ENCODE results near the gene ITGA4. TPM values are rescaled to one million over a fixed set of nuclear protein-coding genes. Genes with fewer than 3 reads are reported as not detected.

The ITGA4 gene
- total RNA-seq, 1 experiment from 2014 or later, result 0.33 TPM

DNA sequence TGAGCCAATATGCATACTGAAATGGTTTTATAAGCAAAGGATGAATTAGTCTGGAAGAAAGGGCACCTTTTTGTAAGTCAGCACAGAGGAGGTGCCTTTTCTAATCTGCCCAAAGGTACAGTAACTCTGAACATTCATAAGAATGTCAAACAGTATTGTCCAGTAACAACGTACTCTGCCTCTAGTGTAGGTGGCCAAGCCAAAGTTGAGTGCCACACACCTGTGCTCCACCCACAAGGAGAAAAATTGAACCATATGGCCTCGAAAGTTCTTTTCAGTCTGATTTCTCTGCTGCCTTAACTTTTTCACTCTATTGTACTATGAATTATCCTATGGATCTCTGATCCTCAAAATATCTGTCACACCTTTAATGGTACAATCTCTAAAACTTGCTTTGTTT lies 112.9 kb downstream of the ITGA4 start:
- H3K36me3 Mint-ChIP-seq (ENCODE audit: insufficient read depth, unreplicated experiment), result no peaks in the 10 kb centered on the region
- no peak overlapping the region for H3K27ac Mint-ChIP-seq (ENCODE audit: unreplicated experiment)
- TF ChIP-seq, protein P1, sequence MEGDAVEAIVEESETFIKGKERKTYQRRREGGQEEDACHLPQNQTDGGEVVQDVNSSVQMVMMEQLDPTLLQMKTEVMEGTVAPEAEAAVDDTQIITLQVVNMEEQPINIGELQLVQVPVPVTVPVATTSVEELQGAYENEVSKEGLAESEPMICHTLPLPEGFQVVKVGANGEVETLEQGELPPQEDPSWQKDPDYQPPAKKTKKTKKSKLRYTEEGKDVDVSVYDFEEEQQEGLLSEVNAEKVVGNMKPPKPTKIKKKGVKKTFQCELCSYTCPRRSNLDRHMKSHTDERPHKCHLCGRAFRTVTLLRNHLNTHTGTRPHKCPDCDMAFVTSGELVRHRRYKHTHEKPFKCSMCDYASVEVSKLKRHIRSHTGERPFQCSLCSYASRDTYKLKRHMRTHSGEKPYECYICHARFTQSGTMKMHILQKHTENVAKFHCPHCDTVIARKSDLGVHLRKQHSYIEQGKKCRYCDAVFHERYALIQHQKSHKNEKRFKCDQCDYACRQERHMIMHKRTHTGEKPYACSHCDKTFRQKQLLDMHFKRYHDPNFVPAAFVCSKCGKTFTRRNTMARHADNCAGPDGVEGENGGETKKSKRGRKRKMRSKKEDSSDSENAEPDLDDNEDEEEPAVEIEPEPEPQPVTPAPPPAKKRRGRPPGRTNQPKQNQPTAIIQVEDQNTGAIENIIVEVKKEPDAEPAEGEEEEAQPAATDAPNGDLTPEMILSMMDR (IDR thresholded peaks at IDR 0.05; ENCODE audit: unreplicated experiment), result no peak
- intact Hi-C loops (cut with micrococcal nuclease; ENCODE audit: unreplicated experiment), result loop anchor here (10.0 kb wide), 1 partner anchor 1445 kb away; no protein-coding TSS in a partner anchor
- no peaks in the 10 kb centered on the region for H3K27me3 Mint-ChIP-seq (ENCODE audit: unreplicated experiment)
- H3K9me3 Mint-ChIP-seq (ENCODE audit: low read depth, unreplicated experiment), result no peaks in the 10 kb centered on the region
- DNase-seq, result no peak
- CTCF ChIA-PET, result no interaction called here
- H3K4me1 Mint-ChIP-seq (ENCODE audit: low read depth, unreplicated experiment), result no peaks in the 10 kb centered on the region
- H3K4me3 Mint-ChIP-seq (ENCODE audit: low read depth, unreplicated experiment), result no peak overlapping the region
- no TSS peak for BruUV-seq (replicated peaks)

DNA sequence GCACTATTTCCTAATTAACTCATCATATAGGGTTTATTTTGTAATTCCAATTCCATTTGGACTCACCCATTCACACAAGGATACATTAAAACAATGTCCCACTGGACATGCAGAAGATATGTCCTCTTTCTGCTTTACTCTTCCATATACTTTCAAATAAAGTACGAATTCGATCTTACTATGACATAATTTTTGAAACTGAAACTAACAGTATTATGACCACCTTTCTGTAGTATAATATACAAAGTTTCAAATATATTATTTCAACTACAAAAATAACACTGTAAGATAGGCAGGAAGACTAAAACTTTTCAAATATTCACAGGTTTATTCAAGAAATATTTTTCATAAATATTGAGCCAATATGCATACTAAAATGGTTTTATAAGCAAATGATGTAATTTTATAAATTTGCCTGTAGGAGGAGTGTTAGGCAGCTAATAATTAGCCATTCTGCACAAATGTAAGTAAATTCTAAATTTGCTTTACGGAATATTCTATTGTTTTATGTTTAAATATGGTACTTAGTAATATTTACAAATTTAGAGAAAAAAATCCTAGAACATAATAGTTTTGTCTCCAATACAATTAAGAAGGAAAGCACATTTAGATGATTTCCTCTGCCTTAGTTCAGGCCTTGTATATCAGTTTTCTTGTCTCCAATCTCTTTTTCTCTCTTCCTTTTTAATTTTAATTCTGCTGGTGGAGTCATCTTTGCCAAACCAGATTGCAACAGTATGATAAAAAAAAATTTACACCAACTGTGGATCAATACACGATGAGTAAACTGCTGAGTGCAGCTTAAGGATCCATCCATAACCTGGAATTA lies 113.9 kb downstream of the ITGA4 start:
- intact Hi-C loops (cut with micrococcal nuclease; ENCODE audit: unreplicated experiment), result loop anchor here (10.0 kb wide), 1 partner anchor 1446 kb away; no protein-coding TSS in a partner anchor
- H3K4me1 Mint-ChIP-seq (ENCODE audit: low read depth, unreplicated experiment), result no peaks in the 10 kb centered on the region
- H3K4me3 Mint-ChIP-seq (ENCODE audit: low read depth, unreplicated experiment), result no peak overlapping the region
- no peak overlapping the region for H3K27ac Mint-ChIP-seq (ENCODE audit: unreplicated experiment)
- H3K9me3 Mint-ChIP-seq (ENCODE audit: low read depth, unreplicated experiment), result no peaks in the 10 kb centered on the region
- TF ChIP-seq, protein P1 (IDR thresholded peaks at IDR 0.05; ENCODE audit: unreplicated experiment), result no peak
- H3K36me3 Mint-ChIP-seq (ENCODE audit: insufficient read depth, unreplicated experiment), result no peaks in the 10 kb centered on the region
- no peak for DNase-seq
- CTCF ChIA-PET, result interaction anchor here (5.6 kb wide), 1 partner anchor 144 kb away, joined by 91 read pairs; no protein-coding TSS in a partner anchor
- H3K27me3 Mint-ChIP-seq (ENCODE audit: unreplicated experiment), result no peaks in the 10 kb centered on the region
- no TSS peak for BruUV-seq (replicated peaks)

DNA sequence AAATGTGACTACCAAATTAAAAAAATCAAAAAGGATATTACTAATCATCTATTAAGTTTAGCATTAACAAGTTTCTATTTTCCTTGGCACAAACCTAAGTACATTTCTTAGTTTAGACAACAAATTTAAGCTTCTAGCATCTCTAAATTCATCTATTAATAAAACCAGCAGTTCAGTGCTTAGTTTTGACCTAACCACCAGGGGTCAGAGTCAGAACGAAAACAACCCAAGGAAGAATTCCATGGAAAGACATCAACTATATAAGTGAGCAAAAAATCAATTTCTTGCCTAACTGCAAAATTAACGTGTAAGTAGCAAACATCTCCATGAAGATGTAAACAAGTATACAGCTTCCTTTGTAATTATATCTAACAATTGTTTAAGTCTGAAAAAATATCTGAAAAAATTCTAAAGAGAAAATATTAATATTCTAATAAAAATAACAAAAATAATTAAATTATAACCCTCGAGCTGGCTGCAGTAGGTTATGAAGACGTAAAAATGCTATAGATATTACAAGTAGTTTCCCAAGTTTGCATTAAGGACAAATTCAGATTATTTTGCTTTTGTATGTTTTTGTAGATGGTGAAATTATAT lies 116.1 kb downstream of the ITGA4 start:
- peak; percentile 52 for DNase-seq
- no TSS peak for BruUV-seq (replicated peaks)
- Mint-ChIP-seq H3K4me1 (ENCODE audit: low read depth, unreplicated experiment) (no peaks in the 10 kb centered on the region), H3K36me3 (ENCODE audit: insufficient read depth, unreplicated experiment) (no peaks in the 10 kb centered on the region), H3K27ac (ENCODE audit: unreplicated experiment) (no peak overlapping the region), H3K9me3 (ENCODE audit: low read depth, unreplicated experiment) (no peaks in the 10 kb centered on the region), H3K27me3 (ENCODE audit: unreplicated experiment) (no peaks in the 10 kb centered on the region), H3K4me3 (ENCODE audit: low read depth, unreplicated experiment) (no peak overlapping the region)
- TF ChIP-seq, protein P1 (IDR thresholded peaks at IDR 0.05; ENCODE audit: unreplicated experiment), result peak; percentile 52
- CTCF ChIA-PET, result interaction anchor here (0.7 to 5.6 kb wide), 3 partner anchors 142 to 558 kb away, joined by 3 to 91 read pairs (median 4); no protein-coding TSS in a partner anchor
- intact Hi-C loops (cut with micrococcal nuclease; ENCODE audit: unreplicated experiment), result loop anchor here (1.0 to 10.0 kb wide), 4 partner anchors 142 to 1448 kb away; no protein-coding TSS in a partner anchor

DNA sequence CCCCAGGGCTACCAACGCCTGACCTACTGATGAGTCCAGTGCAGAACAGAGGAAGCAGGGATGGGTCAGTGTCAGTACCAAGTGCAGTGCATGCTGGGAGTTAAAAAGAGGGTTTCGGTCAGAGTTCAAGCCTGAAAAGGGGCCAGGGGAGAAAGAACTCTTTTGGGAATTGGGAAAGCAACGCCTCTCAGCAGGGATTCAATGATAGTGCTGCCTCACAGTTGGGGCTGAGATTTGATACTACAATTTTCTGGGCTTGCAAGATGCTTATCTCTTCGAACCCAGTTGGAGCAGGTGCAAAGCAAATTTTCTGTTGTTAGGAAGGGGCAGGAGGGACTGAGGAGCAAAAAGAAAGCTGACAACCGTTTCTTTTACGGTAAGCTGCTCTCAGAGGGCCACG lies 117.1 kb downstream of the ITGA4 start:
- Mint-ChIP-seq H3K4me3 (ENCODE audit: low read depth, unreplicated experiment) (no peak overlapping the region), H3K27ac (ENCODE audit: unreplicated experiment) (no peak overlapping the region), H3K4me1 (ENCODE audit: low read depth, unreplicated experiment) (no peaks in the 10 kb centered on the region), H3K36me3 (ENCODE audit: insufficient read depth, unreplicated experiment) (no peaks in the 10 kb centered on the region), H3K27me3 (ENCODE audit: unreplicated experiment) (no peaks in the 10 kb centered on the region), H3K9me3 (ENCODE audit: low read depth, unreplicated experiment) (no peaks in the 10 kb centered on the region)
- intact Hi-C loops (cut with micrococcal nuclease; ENCODE audit: unreplicated experiment), result loop anchor here (10.0 kb wide), 1 partner anchor 1450 kb away; no protein-coding TSS in a partner anchor
- no TSS peak for BruUV-seq (replicated peaks)
- DNase-seq, result no peak
- CTCF ChIA-PET, result interaction anchor here (5.6 kb wide), 1 partner anchor 141 kb away, joined by 91 read pairs; no protein-coding TSS in a partner anchor
- TF ChIP-seq, protein P1 (IDR thresholded peaks at IDR 0.05; ENCODE audit: unreplicated experiment), result no peak
